A673 (cell line): ENCODE data around the gene PRLR. TPM values are rescaled to one million over a fixed set of nuclear protein-coding genes. Genes with fewer than 3 reads are reported as not detected.

Experiments used
- BruUV-seq: library from RNA; stranded (reverse); fragments of 400-500 nt; replicated peaks from 2 replicates; lab custom pipeline; 2021; lab: Mats Ljungman, UMichigan
- CTCF ChIA-PET: fragments of 300-600 bp; sonication (Branson Sonifier 250); formaldehyde crosslinking; loops from one replicate; lab custom pipeline; 2022; ENCODE audit warnings: antibody characterized with exemption; lab: Charles Lee
- POLR2A ChIA-PET: fragments of 300-600 bp; sonication (Branson Sonifier 250); formaldehyde crosslinking; loops from one replicate; lab custom pipeline; 2022; ENCODE audit warnings: antibody characterized with exemption; ENCODE audit not compliant: low non-redundant PET; lab: Charles Lee
- DNase-seq: peaks from one replicate; pipeline ENCODE4 v3.0.0-alpha.2; 2015; ENCODE audit warnings: low spot score
- H3K27ac ChIP-seq: fragments of 200-600 bp; sonication (generic); 2 replicates; pipeline ENCODE4 v1.5.1; 2016; ENCODE audit warnings: mixed run types, low read depth, mild to moderate bottlenecking, mixed read lengths, antibody characterized with exemption, low read length; ENCODE audit not compliant: poor library complexity, severe bottlenecking
- H3K27me3 ChIP-seq: fragments of 200-600 bp; sonication (generic); replicated peaks from 2 replicates; pipeline ENCODE4 v1.6.1; 2017; ENCODE audit warnings: mixed run types, low read depth, mild to moderate bottlenecking, mixed read lengths, antibody characterized with exemption, low read length; ENCODE audit not compliant: insufficient read depth, poor library complexity
- H3K36me3 ChIP-seq: fragments of 200-600 bp; sonication (generic); 2 replicates; pipeline ENCODE4 v1.6.1; 2016; ENCODE audit warnings: mixed run types, mild to moderate bottlenecking, mixed read lengths, antibody characterized with exemption, low read length; ENCODE audit not compliant: insufficient read depth, poor library complexity, severe bottlenecking
- H3K4me1 ChIP-seq: fragments of 200-600 bp; sonication (generic); 2 replicates; pipeline ENCODE4 v1.6.1; 2017; ENCODE audit warnings: mixed run types, mild to moderate bottlenecking, mixed read lengths, antibody characterized with exemption, low read length; ENCODE audit not compliant: insufficient read depth, poor library complexity, severe bottlenecking
- H3K4me3 ChIP-seq: fragments of 200-600 bp; sonication (generic); 2 replicates; pipeline ENCODE4 v1.5.1; 2016; ENCODE audit warnings: low read depth, mixed run types, mild to moderate bottlenecking, mixed read lengths, low read length; ENCODE audit not compliant: poor library complexity, severe bottlenecking
- H3K9me3 ChIP-seq: fragments of 200-600 bp; sonication (generic); 2 replicates; pipeline ENCODE4 v1.6.1; 2016; ENCODE audit warnings: mixed run types, low read depth, mild to moderate bottlenecking, mixed read lengths, antibody characterized with exemption, low read length; ENCODE audit not compliant: poor library complexity, severe bottlenecking
- CTCF ChIP-seq: fragments of 300-800, 200-600 bp; sonication (generic); conservative IDR thresholded peaks from 2 replicates; pipeline ENCODE4 v1.5.1; 2017; ENCODE audit warnings: low read depth, mild to moderate bottlenecking, antibody characterized with exemption, low read length, moderate library complexity, mixed read lengths
- EZH2 ChIP-seq: fragments of 200-600 bp; sonication (generic); IDR thresholded peaks from 2 replicates; pipeline ENCODE4 v1.6.1; 2017; ENCODE audit warnings: borderline replicate concordance, low read depth, mild to moderate bottlenecking, mixed read lengths, antibody characterized with exemption, low read length; ENCODE audit not compliant: poor library complexity, severe bottlenecking
- intact Hi-C: fragments of 100-400 bp; cut with micrococcal nuclease; formaldehyde crosslinking; loops from one replicate; pipeline ENCODE4 v1.10.0; 2022; ENCODE audit not compliant: unreplicated experiment
- total RNA-seq: library from RNA; stranded (reverse); gene quantifications from 2 replicates; pipeline ENCODE4 v1.2.3, GENCODE V29; 2021

Gene PRLR
- total RNA-seq, 1 experiment from 2014 or later, result not detected

GRCh38 chr5:35096932-35097331 is 133.4 kb downstream of the PRLR start:
- ChIA-PET CTCF (no interaction called here), POLR2A (no interaction called here)
- TF ChIP-seq EZH2, result no peak
- no peak for TF ChIP-seq CTCF
- Histone ChIP-seq H3K4me1 (no peaks in the 10 kb centered on the region), H3K27me3 (peaks cover 3% of the 10 kb centered on the region), H3K36me3 (no peaks in the 10 kb centered on the region), H3K4me3 (no peak overlapping the region), H3K9me3 (no peaks in the 10 kb centered on the region), H3K27ac (no peak overlapping the region)
- BruUV-seq, result no TSS peak
- intact Hi-C loops, result loop anchor here (10.0 kb wide), 1 partner anchor 248 kb away; no protein-coding TSS in a partner anchor
- no peak for DNase-seq

GRCh38 chr5:35096216-35096615 is 134.1 kb downstream of the PRLR start:
- BruUV-seq, result no TSS peak
- H3K36me3 ChIP-seq, result no peaks in the 10 kb centered on the region
- no peaks in the 10 kb centered on the region for H3K4me1 ChIP-seq
- H3K9me3 ChIP-seq, result no peaks in the 10 kb centered on the region
- H3K27ac ChIP-seq, result no peak overlapping the region
- H3K4me3 ChIP-seq, result no peak overlapping the region
- intact Hi-C loops, result loop anchor here (10.0 kb wide), 1 partner anchor 249 kb away; no protein-coding TSS in a partner anchor
- peaks cover 3% of the 10 kb centered on the region for H3K27me3 ChIP-seq
- TF ChIP-seq CTCF, result no peak
- TF ChIP-seq EZH2, result no peak
- ChIA-PET CTCF (no interaction called here), POLR2A (no interaction called here)
- no peak for DNase-seq

GRCh38 chr5:35095366-35095765 is 134.9 kb downstream of the PRLR start:
- DNase-seq, result no peak
- H3K4me3 ChIP-seq, result no peak overlapping the region
- no TSS peak for BruUV-seq
- ChIA-PET CTCF (no interaction called here), POLR2A (no interaction called here)
- TF ChIP-seq CTCF, result no peak
- intact Hi-C loops, result loop anchor here (10.0 kb wide), 1 partner anchor 249 kb away; no protein-coding TSS in a partner anchor
- H3K27me3 ChIP-seq, result peaks cover 3% of the 10 kb centered on the region
- H3K36me3 ChIP-seq, result no peaks in the 10 kb centered on the region
- no peaks in the 10 kb centered on the region for H3K4me1 ChIP-seq
- H3K9me3 ChIP-seq, result no peaks in the 10 kb centered on the region
- H3K27ac ChIP-seq, result no peak overlapping the region
